IPS-15b (cell line): ENCODE data around the gene SACM1L.

ENCODE experiments used
- H3K27me3 ChIP-seq: one replicate; pipeline ENCODE4 v1.6.1; 2013; ENCODE audit warnings: low read length; ENCODE audit not compliant: control insufficient read depth, insufficient read depth
- H3K36me3 ChIP-seq: one replicate; pipeline ENCODE4 v1.6.1; 2013; ENCODE audit warnings: low read length; ENCODE audit not compliant: control insufficient read depth, insufficient read depth
- H3K4me1 ChIP-seq: one replicate; pipeline ENCODE4 v1.6.1; 2013; ENCODE audit warnings: mild to moderate bottlenecking, low read length; ENCODE audit not compliant: control insufficient read depth, insufficient read depth
- H3K4me3 ChIP-seq: one replicate; pipeline ENCODE4 v1.5.1; 2013; ENCODE audit warnings: low read depth, low read length
- H3K9ac ChIP-seq: one replicate; pipeline ENCODE4 v1.6.1; 2013; ENCODE audit warnings: low read depth, mild to moderate bottlenecking, low read length
- H3K9me3 ChIP-seq: one replicate; pipeline ENCODE4 v1.6.1; 2013; ENCODE audit warnings: mild to moderate bottlenecking, low read length; ENCODE audit not compliant: control insufficient read depth, insufficient read depth

Gene SACM1L

GRCh38 chr3:45670991-45671390 lies 18.2 kb upstream of the SACM1L start:
- Histone ChIP-seq H3K4me3 (no peak overlapping the region), H3K9ac (no peak overlapping the region), H3K9me3 (no peaks in the 10 kb centered on the region), H3K27me3 (no peaks in the 10 kb centered on the region), H3K36me3 (peaks cover 23% of the 10 kb centered on the region), H3K4me1 (no peaks in the 10 kb centered on the region)

DNA sequence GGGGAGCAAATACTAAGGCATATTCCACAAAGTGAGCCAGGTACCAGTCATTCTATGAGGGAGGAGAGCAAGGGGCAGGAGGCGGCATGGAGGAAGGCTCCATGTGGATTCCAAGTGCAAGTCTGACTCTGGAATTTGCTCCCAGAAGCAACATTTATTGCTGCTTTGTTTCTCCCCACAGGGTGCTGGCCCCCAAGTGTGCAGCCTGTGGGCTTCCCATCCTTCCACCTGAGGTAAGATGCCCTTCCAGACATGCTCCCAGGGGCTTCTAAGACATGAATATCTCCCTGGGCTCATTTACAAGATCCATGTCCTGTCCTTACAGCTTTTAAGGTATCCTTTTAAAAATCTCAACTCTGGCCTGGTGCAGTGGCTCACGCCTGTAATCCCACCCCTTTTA lies 15.9 kb upstream of the SACM1L start:
- Histone ChIP-seq H3K4me1 (no peaks in the 10 kb centered on the region), H3K36me3 (peaks cover 20% of the 10 kb centered on the region), H3K4me3 (no peak overlapping the region), H3K9me3 (no peaks in the 10 kb centered on the region), H3K27me3 (no peaks in the 10 kb centered on the region), H3K9ac (no peak overlapping the region)

DNA sequence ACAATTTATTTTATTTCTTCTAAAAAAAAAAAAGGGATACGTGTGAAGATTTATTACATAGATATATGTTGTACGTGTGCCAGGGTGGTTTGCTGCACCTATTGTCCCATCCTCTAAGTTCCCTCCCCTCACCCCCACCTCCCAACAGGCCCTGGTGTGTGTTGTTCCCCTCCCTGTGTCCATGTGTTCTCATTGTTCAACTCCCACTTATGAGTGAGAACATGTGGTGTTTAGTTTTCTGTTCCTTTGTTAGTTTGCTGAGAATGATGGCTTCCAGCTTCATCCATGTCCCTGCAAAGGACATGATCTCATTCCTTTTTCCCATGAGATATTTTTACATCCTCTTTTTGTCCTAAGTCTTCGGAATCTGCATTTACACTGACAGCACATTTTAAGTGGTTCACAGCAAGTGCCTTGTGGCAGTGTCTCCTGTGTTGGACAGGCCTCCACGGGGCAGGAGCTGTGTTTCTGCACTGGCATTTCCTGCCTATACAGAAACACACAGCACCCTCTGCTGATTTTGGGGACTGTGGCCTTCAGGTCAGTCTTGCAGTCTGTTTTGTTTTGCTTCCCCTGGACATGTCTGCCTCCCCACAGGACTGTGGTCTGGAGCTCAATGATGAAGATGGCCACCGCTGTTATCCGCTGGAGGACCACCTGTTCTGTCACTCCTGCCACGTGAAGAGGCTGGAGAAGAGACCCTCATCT lies 12.7 kb upstream of the SACM1L start:
- no peak overlapping the region for H3K9ac ChIP-seq
- H3K9me3 ChIP-seq: no peaks in the 10 kb centered on the region
- peaks cover 15% of the 10 kb centered on the region for H3K36me3 ChIP-seq
- H3K4me3 ChIP-seq: no peak overlapping the region
- no peaks in the 10 kb centered on the region for H3K27me3 ChIP-seq
- no peaks in the 10 kb centered on the region for H3K4me1 ChIP-seq

DNA sequence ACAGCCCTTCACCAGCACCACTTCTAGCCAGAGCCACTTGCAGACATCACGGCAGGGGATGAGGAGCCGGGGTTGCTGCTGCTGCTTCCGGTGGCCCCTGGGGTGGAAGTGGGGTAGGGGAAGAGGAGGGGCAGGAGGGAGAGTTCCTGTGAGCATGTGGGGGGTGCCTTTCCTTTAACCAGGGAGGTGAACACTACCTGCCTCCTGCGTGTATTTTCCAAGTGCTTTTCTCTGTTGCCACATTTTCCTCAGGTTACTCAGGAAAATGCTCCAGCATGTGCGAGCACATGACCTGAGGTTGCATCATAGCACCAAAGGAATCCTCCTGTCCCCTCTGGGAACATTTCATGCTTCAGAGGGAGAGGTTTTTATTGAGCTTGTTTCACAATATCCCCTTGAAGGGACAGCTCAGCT lies 12.2 kb upstream of the SACM1L start:
- Histone ChIP-seq H3K4me3 (no peak overlapping the region), H3K9ac (no peak overlapping the region), H3K36me3 (peaks cover 15% of the 10 kb centered on the region), H3K4me1 (no peaks in the 10 kb centered on the region), H3K9me3 (no peaks in the 10 kb centered on the region), H3K27me3 (no peaks in the 10 kb centered on the region)

- H3K9ac ChIP-seq: no peak overlapping the region
Observed at GRCh38 chr3:45677841-45678240, 11.4 kb upstream of the SACM1L start.

DNA sequence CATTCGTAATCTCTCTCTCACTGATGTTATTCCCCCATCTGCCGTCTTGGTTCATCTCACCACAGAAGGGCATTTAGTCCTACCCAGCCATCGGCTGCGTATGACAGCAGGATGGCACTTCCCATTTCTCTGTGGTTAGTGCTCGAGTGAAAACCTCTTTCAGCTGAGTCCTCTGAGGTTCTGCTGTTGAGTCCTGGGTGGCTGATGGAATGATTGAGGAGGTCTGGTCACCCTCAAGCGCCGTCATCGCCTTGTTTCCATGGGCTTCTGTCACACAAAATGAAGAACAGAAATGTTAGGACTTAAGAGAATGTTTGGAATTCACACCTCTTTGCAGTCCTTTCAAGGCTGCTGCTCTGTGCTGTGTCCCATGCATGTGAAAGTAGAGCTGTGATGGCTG lies 9.4 kb upstream of the SACM1L start:
- Histone ChIP-seq H3K4me3 (no peak overlapping the region), H3K27me3 (no peaks in the 10 kb centered on the region), H3K9ac (no peak overlapping the region), H3K4me1 (peaks cover 9% of the 10 kb centered on the region), H3K9me3 (no peaks in the 10 kb centered on the region), H3K36me3 (peaks cover 6% of the 10 kb centered on the region)

More at GRCh38 chr3:45677841-45678240, 11.4 kb upstream of the SACM1L start:
- no peaks in the 10 kb centered on the region for H3K4me1 ChIP-seq
- no peaks in the 10 kb centered on the region for H3K9me3 ChIP-seq
- H3K36me3 ChIP-seq: peaks cover 12% of the 10 kb centered on the region
- no peaks in the 10 kb centered on the region for H3K27me3 ChIP-seq
- H3K4me3 ChIP-seq: no peak overlapping the region

- H3K27me3 ChIP-seq: no peaks in the 10 kb centered on the region
- no peak overlapping the region for H3K4me3 ChIP-seq
- no peak overlapping the region for H3K9ac ChIP-seq
- peaks cover 6% of the 10 kb centered on the region for H3K36me3 ChIP-seq
- H3K4me1 ChIP-seq: peaks cover 12% of the 10 kb centered on the region
- H3K9me3 ChIP-seq: no peaks in the 10 kb centered on the region
Observed at GRCh38 chr3:45681221-45681620, 8.0 kb upstream of the SACM1L start.

DNA sequence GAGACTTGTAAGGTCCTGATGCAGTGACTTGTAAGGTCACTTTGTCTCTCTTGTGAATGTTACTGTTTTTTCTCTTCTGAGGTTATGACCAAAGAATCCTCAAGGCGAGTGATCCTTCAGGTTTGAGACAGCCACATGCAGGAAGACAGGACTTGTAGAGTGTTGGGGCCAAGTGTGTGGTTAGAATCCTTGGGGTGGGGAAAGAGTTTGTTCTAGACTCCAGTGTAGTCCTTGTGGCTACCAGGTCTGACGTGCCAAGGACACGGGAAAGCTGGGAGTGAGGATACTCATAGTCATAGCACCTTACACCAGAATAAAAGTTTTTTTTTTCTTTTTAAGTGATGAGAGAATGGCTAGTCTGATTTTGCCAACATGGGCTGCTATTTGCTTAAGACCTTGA lies 7.3 kb upstream of the SACM1L start:
- no peak overlapping the region for H3K4me3 ChIP-seq
- no peaks in the 10 kb centered on the region for H3K9me3 ChIP-seq
- no peaks in the 10 kb centered on the region for H3K27me3 ChIP-seq
- peaks cover 12% of the 10 kb centered on the region for H3K4me1 ChIP-seq
- no peak overlapping the region for H3K9ac ChIP-seq
- H3K36me3 ChIP-seq: peaks cover 4% of the 10 kb centered on the region

DNA sequence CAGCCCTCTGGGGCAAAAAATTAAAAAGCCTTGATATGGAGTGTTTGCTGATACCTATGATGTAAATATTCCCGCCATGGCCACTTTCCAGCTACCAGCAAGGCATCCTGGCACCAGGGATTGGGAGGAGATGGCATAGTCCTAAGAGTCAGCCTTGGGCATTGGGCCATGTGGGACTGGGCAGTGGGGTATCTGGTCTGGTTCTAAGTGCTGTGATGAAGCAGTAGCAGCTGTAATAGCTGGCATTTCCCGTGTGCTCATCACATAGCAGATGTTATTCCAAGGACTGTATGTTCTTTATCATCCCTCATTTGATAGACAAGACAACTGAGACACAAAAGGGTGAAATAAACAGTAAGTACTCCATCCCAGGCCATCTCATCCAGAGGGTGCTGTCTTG lies 6.9 kb upstream of the SACM1L start:
- Histone ChIP-seq H3K4me1 (peaks cover 12% of the 10 kb centered on the region), H3K9me3 (no peaks in the 10 kb centered on the region), H3K9ac (no peak overlapping the region), H3K27me3 (no peaks in the 10 kb centered on the region), H3K4me3 (no peak overlapping the region), H3K36me3 (peaks cover 3% of the 10 kb centered on the region)

DNA sequence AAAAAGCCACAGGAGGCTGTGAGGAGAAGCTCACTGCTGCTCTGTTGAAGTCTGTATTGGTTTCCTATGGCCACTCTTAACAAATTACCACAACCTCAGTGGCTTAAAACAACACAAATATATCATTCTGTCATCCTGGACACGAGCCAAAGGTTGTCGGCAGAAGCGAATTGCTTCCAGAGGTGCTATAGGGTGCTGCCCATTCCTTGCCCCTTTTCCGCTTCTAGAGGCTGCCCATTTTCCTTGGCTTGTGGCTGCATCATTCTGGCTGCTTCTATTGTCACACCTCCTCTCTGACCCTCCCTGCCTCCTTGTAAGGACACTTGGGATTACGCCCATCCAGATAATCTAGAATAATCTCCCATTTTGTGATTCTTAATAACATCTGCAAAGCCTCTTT lies 6.4 kb upstream of the SACM1L start:
- Histone ChIP-seq H3K27me3 (no peaks in the 10 kb centered on the region), H3K4me1 (peaks cover 12% of the 10 kb centered on the region), H3K9ac (no peak overlapping the region), H3K36me3 (peaks cover 3% of the 10 kb centered on the region), H3K9me3 (no peaks in the 10 kb centered on the region), H3K4me3 (no peak overlapping the region)

DNA sequence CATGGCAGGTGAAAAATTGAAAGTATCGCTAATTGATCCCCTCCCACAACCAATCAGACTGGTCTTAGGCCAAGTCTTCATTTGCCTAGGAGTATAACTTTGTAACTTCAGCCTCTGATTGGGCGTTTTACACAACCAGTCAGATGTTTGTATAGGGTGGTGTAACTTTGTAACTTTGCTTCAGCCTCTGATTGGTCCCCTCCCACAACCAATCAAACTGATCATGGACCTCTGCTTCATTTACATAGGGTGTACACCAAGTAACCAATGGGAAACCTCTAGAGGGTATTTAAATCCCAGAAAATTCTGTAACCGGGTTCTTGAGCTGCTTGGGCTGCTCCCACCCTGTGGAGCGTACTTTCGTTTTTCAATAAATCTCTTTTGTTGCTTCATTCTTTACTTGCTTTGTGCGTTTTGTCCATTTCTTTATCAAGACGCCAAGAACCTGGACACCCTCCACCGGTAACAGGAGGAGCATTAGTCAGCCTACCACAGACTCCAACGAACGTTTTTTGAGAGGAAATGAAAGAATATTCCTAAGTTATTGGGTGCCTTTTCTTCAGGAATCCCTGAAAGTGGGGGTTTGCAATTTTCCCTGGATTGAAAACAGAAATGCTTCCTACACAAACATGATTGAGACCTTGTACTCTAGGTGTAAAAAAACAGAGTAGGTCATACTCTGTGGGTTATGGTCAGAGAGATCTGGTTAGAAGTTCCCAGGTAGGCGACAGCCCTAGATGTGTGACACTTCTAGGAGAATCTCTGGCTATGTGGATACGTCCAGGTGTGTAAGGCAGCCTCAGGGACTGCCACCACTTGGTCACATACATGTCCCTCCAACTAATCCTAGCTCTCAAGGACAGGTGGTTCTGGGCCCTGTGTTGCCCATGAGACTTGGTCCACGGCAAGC lies 5.5 kb upstream of the SACM1L start:
- peak overlapping the region; percentile 40 for H3K4me3 ChIP-seq

More for the DNA sequence above, 5.5 kb upstream of the SACM1L start:
- Histone ChIP-seq H3K36me3 (peaks cover 3% of the 10 kb centered on the region), H3K4me1 (peaks cover 12% of the 10 kb centered on the region), H3K9ac (no peak overlapping the region), H3K9me3 (no peaks in the 10 kb centered on the region), H3K27me3 (no peaks in the 10 kb centered on the region)
